HCT116 (cell line): Measurements from ENCODE around the gene PTS. TPM values are rescaled to one million over a fixed set of nuclear protein-coding genes. Genes with fewer than 3 reads are reported as not detected.

Source experiments
- ATAC-seq: fragments of 200-7000 bp; cut with Tn5 transposase; 2 replicates; pipeline ENCODE4 v1.9.1; 2020; ENCODE audit warnings: mild to moderate bottlenecking, moderate library complexity
- BruUV-seq: library from RNA; stranded (reverse); fragments of 400-500 nt; replicated peaks from 2 replicates; lab custom pipeline; 2021; lab: Mats Ljungman, UMichigan
- CTCF ChIA-PET: fragments of 300-600 bp; sonication (Branson Sonifier 250); formaldehyde crosslinking; loops from one replicate; lab custom pipeline; 2021; ENCODE audit warnings: antibody characterized with exemption; lab: Charles Lee
- POLR2A ChIA-PET: fragments of 300-600, 350-600 bp; sonication (Branson Sonifier 250); formaldehyde crosslinking; loops from one replicate; lab custom pipeline; 2021; ENCODE audit warnings: antibody characterized with exemption; lab: Charles Lee
- RAD21 ChIA-PET, 2 experiments: fragments of 300-600 bp; sonication (Branson Sonifier 250); formaldehyde crosslinking; loops; one replicate each; lab custom pipeline; 2023; ENCODE audit warnings: low total read pairs in 2 of 2; ENCODE audit not compliant: uncharacterized antibody in 2 of 2, unreplicated experiment in 2 of 2, low non-redundant PET in 1 of 2; lab: Charles Lee
- DNase-seq: peaks from one replicate; pipeline ENCODE4 v3.0.0-alpha.2; 2010; ENCODE audit warnings: low read depth, low spot score
- H2AFZ ChIP-seq: fragments of 200-600 bp; shearing (Covaris generic), sonication (generic); 2 replicates; pipeline ENCODE4 v1.6.1; 2017; ENCODE audit warnings: low read depth, mixed run types, mixed read lengths, antibody characterized with exemption, low read length; ENCODE audit not compliant: poor library complexity, severe bottlenecking
- H3K27ac ChIP-seq: 2 replicates; pipeline ENCODE4 v1.5.1; 2012; ENCODE audit warnings: low read depth, low read length
- H3K27me3 ChIP-seq: fragments of 200-600 bp; sonication (generic); 2 replicates; pipeline ENCODE4 v1.6.1; 2016; ENCODE audit warnings: mixed run types, low read length, mixed read lengths; ENCODE audit not compliant: insufficient read depth
- H3K36me3 ChIP-seq, 2 experiments: fragments of 200-500 bp in 1 of 2; fragments of 200-600 bp in 1 of 2; sonication (Bioruptor generic) in 1 of 2; sonication (generic) in 1 of 2; 2 replicates each; pipeline versions ENCODE4 v1.5.1 to v1.6.1; 2014 to 2016; ENCODE audit warnings: low read length in 2 of 2, inconsistent platforms in 1 of 2, mixed read lengths in 1 of 2, mixed run types in 1 of 2; ENCODE audit not compliant: insufficient read depth in 2 of 2, control insufficient read depth in 1 of 2
- H3K4me1 ChIP-seq, 2 experiments: fragments of 200-600 bp in 1 of 2; sonication (generic) in 1 of 2; 2 replicates each; pipeline versions ENCODE4 v1.5.1 to v1.6.1; 2012 to 2017; ENCODE audit warnings: low read length in 2 of 2, inconsistent platforms in 1 of 2, mild to moderate bottlenecking in 1 of 2, mixed read lengths in 1 of 2, mixed run types in 1 of 2, moderate library complexity in 1 of 2; ENCODE audit not compliant: insufficient read depth in 2 of 2, control insufficient read depth in 1 of 2
- H3K4me2 ChIP-seq: fragments of 200-600 bp; sonication (generic); 2 replicates; pipeline ENCODE4 v1.6.1; 2017; ENCODE audit warnings: mixed run types, low read length, mixed read lengths
- H3K4me3 ChIP-seq, 2 experiments: fragments of 200-600 bp in 1 of 2; sonication (generic) in 1 of 2; replicated peaks in 1 of 2; 2 replicates each; pipeline ENCODE4 v1.5.1; 2011 to 2016; ENCODE audit warnings: low read length in 2 of 2, control low read depth in 1 of 2, low read depth in 1 of 2, mild to moderate bottlenecking in 1 of 2, mixed read lengths in 1 of 2, mixed run types in 1 of 2
- H3K79me2 ChIP-seq: fragments of 200-600 bp; sonication (generic); 2 replicates; pipeline ENCODE4 v1.6.1; 2017; ENCODE audit warnings: mild to moderate bottlenecking, mixed run types, low read length, moderate library complexity, mixed read lengths; ENCODE audit not compliant: insufficient read depth
- H3K9ac ChIP-seq: fragments of 200-600 bp; sonication (generic); 2 replicates; pipeline ENCODE4 v1.6.1; 2016; ENCODE audit warnings: low read length, mixed read lengths
- H3K9me2 ChIP-seq: fragments of 200-600 bp; sonication (generic), shearing (Covaris generic); 2 replicates; pipeline ENCODE4 v1.6.1; 2017; ENCODE audit warnings: mixed run types, mild to moderate bottlenecking, moderate library complexity; ENCODE audit not compliant: insufficient read depth
- H3K9me3 ChIP-seq, 2 experiments: fragments of 200-500 bp in 1 of 2; fragments of 200-600 bp in 1 of 2; sonication (Bioruptor generic) in 1 of 2; sonication (generic) in 1 of 2; 2 replicates each; pipeline ENCODE4 v1.6.1; 2014 to 2017; ENCODE audit warnings: low read length in 2 of 2, mixed read lengths in 2 of 2, inconsistent platforms in 1 of 2, low read depth in 1 of 2, mild to moderate bottlenecking in 1 of 2, mixed run types in 1 of 2, moderate library complexity in 1 of 2; ENCODE audit not compliant: control insufficient read depth in 1 of 2, insufficient read depth in 1 of 2
- H4K20me1 ChIP-seq: fragments of 200-600 bp; sonication (generic), shearing (Covaris generic); 2 replicates; pipeline ENCODE4 v1.6.1; 2017; ENCODE audit warnings: mixed run types, mild to moderate bottlenecking, moderate library complexity; ENCODE audit not compliant: insufficient read depth
- ATF3 ChIP-seq: IDR thresholded peaks from 2 replicates; pipeline ENCODE4 v1.6.1; 2012
- CEBPB ChIP-seq: IDR thresholded peaks from 2 replicates; pipeline ENCODE4 v1.6.1; 2012; ENCODE audit warnings: low read depth
- EGR1 ChIP-seq: IDR thresholded peaks from 2 replicates; pipeline ENCODE4 v1.6.1; 2012; ENCODE audit warnings: low read depth
- ELF1 ChIP-seq: IDR thresholded peaks from 2 replicates; pipeline ENCODE4 v1.6.1; 2012; ENCODE audit warnings: low read depth, borderline replicate concordance
- EZH2 ChIP-seq: fragments of 200-600 bp; sonication (generic); IDR thresholded peaks from 2 replicates; pipeline ENCODE4 v1.6.1; 2017; ENCODE audit warnings: antibody characterized with exemption, mixed run types
- EZH2phosphoT487 ChIP-seq: fragments of 200-600 bp; IDR thresholded peaks from 2 replicates; pipeline ENCODE4 v1.6.1; 2018; ENCODE audit warnings: antibody characterized with exemption, borderline replicate concordance
- JUND ChIP-seq: IDR thresholded peaks from 2 replicates; pipeline ENCODE4 v1.6.1; 2012
- POLR2A ChIP-seq: IDR thresholded peaks from 2 replicates; pipeline ENCODE4 v1.7.0; 2011; ENCODE audit warnings: borderline replicate concordance; ENCODE audit not compliant: insufficient read depth, insufficient read length; ENCODE audit errors: extremely low read depth
- POLR2AphosphoS5 ChIP-seq: IDR thresholded peaks from 2 replicates; pipeline ENCODE4 v1.6.1; 2011; ENCODE audit warnings: mild to moderate bottlenecking, low read depth, low read length, moderate library complexity
- RAD21 ChIP-seq: IDR thresholded peaks from 2 replicates; pipeline ENCODE4 v1.6.1; 2012; ENCODE audit warnings: low read depth, mild to moderate bottlenecking
- SIN3A ChIP-seq: IDR thresholded peaks from 2 replicates; pipeline ENCODE4 v1.6.1; 2012; ENCODE audit warnings: low read depth
- SRF ChIP-seq: IDR thresholded peaks from 2 replicates; pipeline ENCODE4 v1.6.1; 2012; ENCODE audit warnings: low read depth
- TCF7L2 ChIP-seq: IDR thresholded peaks from 2 replicates; pipeline ENCODE4 v1.7.0; 2011; ENCODE audit warnings: borderline replicate concordance, inconsistent platforms; ENCODE audit not compliant: insufficient read depth, insufficient read length; ENCODE audit errors: extremely low read depth
- ZBTB33 ChIP-seq: IDR thresholded peaks from 2 replicates; pipeline ENCODE4 v1.6.1; 2011; ENCODE audit warnings: mild to moderate bottlenecking, low read length, moderate library complexity; ENCODE audit not compliant: insufficient replicate concordance; ENCODE audit errors: extremely low read depth
- ZFX ChIP-seq: fragments of 450-650 bp; IDR thresholded peaks from 2 replicates; pipeline ENCODE4 v1.6.1; 2017
- ZNF274 ChIP-seq: fragments of 200-500 bp; sonication (Bioruptor generic); IDR thresholded peaks from 2 replicates; pipeline ENCODE4 v1.6.1; 2014; ENCODE audit warnings: mild to moderate bottlenecking, low read depth, low read length, inconsistent platforms
- intact Hi-C: fragments of 100-400 bp; cut with micrococcal nuclease; formaldehyde crosslinking; loops from 2 replicates; pipeline ENCODE4 v1.10.0; 2022
- total RNA-seq: library from RNA; stranded (reverse); gene quantifications from one replicate; pipeline ENCODE4 v1.2.1, GENCODE V29; 2021; ENCODE audit not compliant: unreplicated experiment

PTS gene
- total RNA-seq, 1 experiment from 2014 or later = 45.7 TPM

GRCh38 chr11:112231952-112232351 is 5.7 kb downstream of the PTS start:
- no peak overlapping the region for H3K9ac ChIP-seq
- H4K20me1 ChIP-seq = no peaks in the 10 kb centered on the region
- peaks cover 2 to 19% of the 10 kb centered on the region in 2 experiments; a peak in 2 of 4 replicates for H3K36me3 ChIP-seq
- no peaks in the 10 kb centered on the region for H3K27me3 ChIP-seq
- RAD21 ChIA-PET = no interaction called here
- DNase-seq = no peak
- H3K9me2 ChIP-seq = no peaks in the 10 kb centered on the region
- H2AFZ ChIP-seq = no peak overlapping the region
- CTCF ChIA-PET = no interaction called here
- no peak overlapping the region for H3K4me2 ChIP-seq
- intact Hi-C loops = no loop called here
- no peaks in the 10 kb centered on the region for H3K9me3 ChIP-seq
- H3K4me3 ChIP-seq = no peak overlapping the region
- no peak overlapping the region for H3K27ac ChIP-seq
- H3K79me2 ChIP-seq = peaks cover 50% of the 10 kb centered on the region
- POLR2A ChIA-PET = interaction anchor here (0.7 to 0.8 kb wide), 2 partner anchors 9 to 201 kb away, joined by 3 to 4 read pairs; no protein-coding TSS in a partner anchor
- BruUV-seq = no TSS peak
- peaks cover 4 to 8% of the 10 kb centered on the region in 2 experiments for H3K4me1 ChIP-seq
- no peak for ATAC-seq
- no peak for TF ChIP-seq ZNF274
- TF ChIP-seq SIN3A = no peak
- no peak for TF ChIP-seq EGR1
- no peak for TF ChIP-seq POLR2A
- TF ChIP-seq EZH2 = no peak
- TF ChIP-seq ATF3 = no peak
- TF ChIP-seq ELF1 = no peak
- TF ChIP-seq TCF7L2 = no peak
- no peak for TF ChIP-seq RAD21
- no peak for TF ChIP-seq POLR2AphosphoS5
- no peak for TF ChIP-seq JUND
- TF ChIP-seq SRF = no peak
- no peak for TF ChIP-seq CEBPB
- TF ChIP-seq ZFX = no peak
- TF ChIP-seq ZBTB33 = no peak
- TF ChIP-seq EZH2phosphoT487 = no peak
